SK-N-MC (cell line): ENCODE measurements around the gene ZFR2.

ENCODE experiments used
- EZH2 ChIP-seq: fragments of 200-600 bp; sonication (generic); IDR thresholded peaks from one replicate; pipeline ENCODE4 v1.6.1; 2017; ENCODE audit warnings: antibody characterized with exemption
- POLR2AphosphoS5 ChIP-seq: IDR thresholded peaks from 2 replicates; pipeline ENCODE4 v1.6.1; 2012; ENCODE audit warnings: mild to moderate bottlenecking, low read depth, low read length, borderline replicate concordance

- TF ChIP-seq EZH2: no peak
- TF ChIP-seq POLR2AphosphoS5: no peak
These were observed 43.4 kb downstream of the ZFR2 start for GRCh38 chr19:3825286-3825956.
